22Rv1 (cell line): ENCODE measurements around the gene NDOR1.

Experiments used
- H3K27ac ChIP-seq: fragments of 450-650 bp; 2 replicates; pipeline ENCODE4 v1.5.1; 2017
- CTCF ChIP-seq: fragments of 450-650 bp; IDR thresholded peaks from 2 replicates; pipeline ENCODE4 v1.5.1; 2017; ENCODE audit warnings: mild to moderate bottlenecking
- ZFX ChIP-seq: fragments of 450-650 bp; IDR thresholded peaks from 2 replicates; pipeline ENCODE4 v1.6.1; 2017; ENCODE audit warnings: antibody characterized with exemption, borderline replicate concordance

The NDOR1 gene

DNA sequence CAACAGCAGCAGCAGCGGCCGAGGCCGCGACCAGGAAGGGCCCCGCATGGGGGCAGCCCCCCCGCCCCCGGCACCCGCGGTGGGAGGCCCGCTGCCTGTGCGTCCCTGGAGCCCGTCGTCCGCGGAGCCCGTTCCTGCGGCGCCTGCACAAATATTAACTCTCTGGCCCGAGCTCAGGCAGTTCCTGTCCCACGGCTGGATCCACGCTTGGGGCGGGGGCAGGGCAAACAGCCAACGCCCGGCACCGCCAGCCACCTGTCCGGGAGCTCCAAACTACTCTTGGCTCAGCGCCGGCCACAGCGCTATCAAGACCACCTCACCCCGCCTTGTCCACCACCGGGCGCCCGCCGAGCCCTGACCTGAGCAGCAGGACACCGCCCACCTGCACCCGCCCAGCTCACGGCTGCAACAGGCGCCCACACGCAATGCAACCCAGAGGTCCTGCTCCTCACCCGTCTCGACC lies 35.6 kb upstream of the NDOR1 start, which contains the start of gene LRRC26:
TSS of gene LRRC26 (minus strand) at position 156 of the 463 bp plus-strand sequence. CDS start at position 48, 108 bp downstream.
- H3K27ac ChIP-seq, result peak within 1 kb of the TSS; percentile 98
- TF ChIP-seq ZFX, result no peak
- no peak for TF ChIP-seq CTCF

- TF ChIP-seq CTCF (no peak), ZFX (no peak)
- peak overlapping the region; percentile 98 for H3K27ac ChIP-seq
Observed at GRCh38 chr9:137170486-137171148, 34.9 kb upstream of the NDOR1 start.

DNA sequence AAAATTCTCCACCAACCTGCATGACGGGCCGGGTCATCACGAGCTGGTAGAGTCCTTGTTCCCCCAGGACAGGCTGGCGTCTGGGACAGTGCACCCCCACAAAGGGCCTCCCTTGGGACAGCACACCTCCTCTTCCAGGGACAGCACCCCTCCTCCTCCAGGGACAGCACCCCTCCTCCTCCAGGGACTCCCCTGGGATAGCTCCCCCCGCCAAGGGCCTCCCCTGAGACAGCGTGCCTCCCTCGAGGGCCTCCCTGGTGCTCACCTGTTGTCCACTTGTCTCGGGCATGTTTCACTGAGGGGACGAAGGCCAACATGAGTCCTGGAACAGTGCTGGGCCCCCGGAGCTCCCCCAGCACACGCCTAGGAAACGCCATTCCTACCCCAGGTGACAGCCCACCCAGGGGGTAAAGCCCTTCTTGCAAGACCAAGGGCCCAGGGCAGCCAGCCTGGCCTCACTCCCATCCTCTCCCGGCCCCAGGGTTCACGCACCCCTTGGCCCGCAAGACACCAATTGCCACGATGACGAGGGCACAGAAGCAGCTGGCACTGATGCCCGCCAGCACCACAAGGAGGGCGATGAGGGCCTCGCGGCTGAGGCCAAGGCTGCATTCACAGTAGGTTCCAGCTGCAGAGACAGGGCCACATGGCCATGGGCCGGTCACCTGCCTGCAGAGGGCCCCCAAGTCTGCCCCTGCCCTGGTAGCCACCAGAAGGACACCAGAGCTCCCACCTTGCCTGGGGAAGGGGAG lies 34.2 kb upstream of the NDOR1 start:
- H3K27ac ChIP-seq, result peak overlapping the region; percentile 98
- TF ChIP-seq CTCF (no peak), ZFX (no peak)

GRCh38 chr9:137172901-137173795 lies 32.4 kb upstream of the NDOR1 start:
- TF ChIP-seq CTCF, result no peak
- no peak for TF ChIP-seq ZFX
- H3K27ac ChIP-seq, result peak overlapping the region; percentile 98

DNA sequence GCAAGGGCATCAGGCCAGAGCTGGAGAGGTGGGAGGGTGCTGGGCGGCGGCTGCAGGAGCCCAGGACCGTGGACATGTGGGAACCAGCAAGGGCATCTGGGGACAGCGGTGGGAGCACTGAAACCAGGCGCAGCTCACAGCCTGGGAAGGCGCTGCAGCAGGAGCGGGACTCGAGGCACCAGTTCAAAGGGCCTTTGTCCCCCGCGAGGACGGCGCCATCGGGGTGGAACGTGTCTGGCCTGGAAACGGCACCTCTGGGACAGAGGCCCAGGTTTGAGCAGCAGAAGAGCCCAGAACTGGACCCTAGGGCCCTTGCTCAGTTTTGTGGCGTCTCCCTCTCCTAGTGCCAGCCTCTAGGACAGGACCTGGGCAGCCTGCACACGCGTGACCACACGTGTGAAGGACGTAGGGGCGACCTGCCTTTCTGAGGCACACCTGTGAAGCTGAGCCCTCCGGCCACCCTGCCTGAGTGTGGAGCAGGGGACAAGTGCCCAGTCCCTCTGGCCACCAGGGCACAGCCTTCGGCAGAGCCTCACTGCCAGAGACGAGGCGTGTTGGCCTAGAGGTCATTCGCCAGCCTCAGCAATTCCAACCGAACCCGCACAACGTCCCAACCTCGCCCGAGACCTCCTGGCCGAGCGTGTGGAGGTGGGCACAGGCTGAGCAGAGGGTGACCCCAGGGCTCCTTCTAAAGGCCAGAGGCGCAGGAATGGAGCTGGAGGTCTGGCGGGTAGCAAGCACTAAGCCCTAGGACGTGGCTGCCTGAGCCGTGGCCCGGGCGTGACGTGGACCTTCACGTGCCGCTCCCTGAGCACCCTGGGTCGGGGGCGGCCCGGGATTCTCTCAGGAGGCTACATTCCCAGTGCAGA lies 31.5 kb upstream of the NDOR1 start:
- TF ChIP-seq CTCF, result no peak
- no peak for TF ChIP-seq ZFX

GRCh38 chr9:137174722-137175293 lies 30.7 kb upstream of the NDOR1 start:
- TF ChIP-seq ZFX, result no peak
- TF ChIP-seq CTCF, result no peak

More for the DNA sequence above, 31.5 kb upstream of the NDOR1 start:
- H3K27ac ChIP-seq, result peak overlapping the region; percentile 98

More at GRCh38 chr9:137174722-137175293, 30.7 kb upstream of the NDOR1 start:
- peak overlapping the region; percentile 98 for H3K27ac ChIP-seq
